ENCODE data around the gene MYLK.

GRCh38 chr3:123733805-123734526 is 150.2 kb downstream of the MYLK start:
- TF ChIP-seq POLR2A (IDR thresholded peaks at IDR 0.05) (no peak), POLR2AphosphoS5 (IDR thresholded peaks at IDR 0.05) (no peak), EP300 (IDR thresholded peaks at IDR 0.05) (no peak)
- TF ChIP-seq, protein P1, sequence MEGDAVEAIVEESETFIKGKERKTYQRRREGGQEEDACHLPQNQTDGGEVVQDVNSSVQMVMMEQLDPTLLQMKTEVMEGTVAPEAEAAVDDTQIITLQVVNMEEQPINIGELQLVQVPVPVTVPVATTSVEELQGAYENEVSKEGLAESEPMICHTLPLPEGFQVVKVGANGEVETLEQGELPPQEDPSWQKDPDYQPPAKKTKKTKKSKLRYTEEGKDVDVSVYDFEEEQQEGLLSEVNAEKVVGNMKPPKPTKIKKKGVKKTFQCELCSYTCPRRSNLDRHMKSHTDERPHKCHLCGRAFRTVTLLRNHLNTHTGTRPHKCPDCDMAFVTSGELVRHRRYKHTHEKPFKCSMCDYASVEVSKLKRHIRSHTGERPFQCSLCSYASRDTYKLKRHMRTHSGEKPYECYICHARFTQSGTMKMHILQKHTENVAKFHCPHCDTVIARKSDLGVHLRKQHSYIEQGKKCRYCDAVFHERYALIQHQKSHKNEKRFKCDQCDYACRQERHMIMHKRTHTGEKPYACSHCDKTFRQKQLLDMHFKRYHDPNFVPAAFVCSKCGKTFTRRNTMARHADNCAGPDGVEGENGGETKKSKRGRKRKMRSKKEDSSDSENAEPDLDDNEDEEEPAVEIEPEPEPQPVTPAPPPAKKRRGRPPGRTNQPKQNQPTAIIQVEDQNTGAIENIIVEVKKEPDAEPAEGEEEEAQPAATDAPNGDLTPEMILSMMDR (IDR thresholded peaks at IDR 0.05), result no peak

Data from stomach (tissue), 4 donors.